ENCODE measurements around the gene RAB28. TPM values are rescaled to one million over a fixed set of nuclear protein-coding genes. Genes with fewer than 3 reads are reported as not detected.
"Not testable (repeated sequence)": the region's sequence is repeated elsewhere in the genome, so short reads cannot be mapped to it uniquely, and the experiment has no call there.

The RAB28 gene
- polyA plus RNA-seq, 4 donors, result 29.9 to 35.4 (median 32.5) TPM

DNA sequence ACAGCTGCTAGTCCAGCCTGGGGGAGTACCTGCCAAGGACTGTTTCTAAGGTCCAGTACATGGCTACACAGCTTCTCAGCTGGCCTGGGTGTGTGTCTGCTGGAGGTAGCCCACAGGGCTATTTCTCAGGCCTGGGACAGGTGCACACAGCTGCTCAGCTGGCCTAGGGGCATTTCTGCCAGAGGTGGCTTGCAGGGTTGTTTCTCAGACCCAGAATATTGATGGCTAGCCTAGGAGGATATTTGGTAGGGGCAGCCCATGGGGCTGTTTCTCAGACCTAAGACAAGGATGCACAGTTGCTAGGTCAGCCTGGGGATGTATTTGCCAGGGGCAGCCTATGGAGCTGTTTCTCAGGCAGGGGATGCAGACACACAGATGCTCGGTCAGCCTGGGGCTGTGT is 29.4 kb downstream of the RAB28 start:
- no peak for DNase-seq (ENCODE audit: low read depth in 4 of 4, low spot score in 2 of 4)

DNA sequence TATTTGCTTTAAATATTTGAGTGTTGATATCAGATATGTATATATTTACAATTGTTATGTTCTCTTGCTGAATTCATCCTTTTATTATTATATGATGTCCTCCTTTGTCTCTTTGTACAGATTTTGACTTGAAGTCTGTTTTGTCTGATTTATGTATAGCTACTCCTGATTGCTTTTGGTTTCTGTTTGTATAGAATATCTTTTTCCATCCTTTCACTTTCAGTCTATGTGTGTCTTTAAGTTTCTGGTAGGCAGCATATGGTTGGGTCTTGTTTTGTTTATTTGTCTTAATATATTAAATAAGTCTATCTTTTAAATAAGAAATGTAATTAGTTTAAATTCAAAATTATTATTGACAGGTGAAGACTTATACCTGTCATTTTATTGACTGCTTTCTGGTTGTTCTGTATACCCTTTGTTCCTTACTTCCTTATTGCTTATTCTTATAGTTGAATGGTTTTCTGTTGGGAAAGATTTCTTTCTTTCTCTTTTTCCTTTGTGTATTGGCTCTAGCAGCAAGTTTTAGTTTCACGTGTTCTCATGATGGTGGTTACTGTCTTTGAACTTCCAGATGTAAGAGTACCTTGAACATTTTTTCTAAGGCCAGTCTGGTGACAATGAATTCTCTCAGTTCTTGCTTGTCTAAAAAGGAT is 31.1 kb downstream of the RAB28 start:
- no peak for DNase-seq (ENCODE audit: low read depth in 4 of 4, low spot score in 2 of 4)

DNA sequence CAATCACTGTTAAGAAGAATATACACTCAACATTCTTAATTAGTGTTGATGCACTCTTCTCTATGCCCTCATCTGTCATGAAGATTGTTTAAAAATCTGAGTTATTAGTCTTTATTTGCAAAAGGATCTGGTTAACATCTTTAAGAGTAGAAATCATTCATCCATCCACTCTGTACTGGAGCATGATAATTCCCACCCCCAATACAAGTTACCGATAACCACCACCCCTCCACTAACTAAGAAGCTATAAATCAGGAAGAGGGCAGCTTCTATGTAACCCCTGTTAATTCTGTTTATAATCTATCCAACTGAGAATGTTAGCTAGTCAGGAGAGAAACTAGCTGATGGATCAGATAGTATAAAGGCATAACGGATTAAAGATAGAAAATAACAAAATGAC is 34.5 kb downstream of the RAB28 start:
- no peak for DNase-seq (ENCODE audit: low read depth in 4 of 4, low spot score in 2 of 4)

GRCh38 chr4:13445841-13446790 is 38.0 kb downstream of the RAB28 start:
- DNase-seq (ENCODE audit: low read depth in 4 of 4, low spot score in 2 of 4), result no peak

GRCh38 chr4:13441506-13441905 is 42.6 kb downstream of the RAB28 start:
- no peak for DNase-seq (ENCODE audit: low read depth in 4 of 4, low spot score in 2 of 4)

DNA sequence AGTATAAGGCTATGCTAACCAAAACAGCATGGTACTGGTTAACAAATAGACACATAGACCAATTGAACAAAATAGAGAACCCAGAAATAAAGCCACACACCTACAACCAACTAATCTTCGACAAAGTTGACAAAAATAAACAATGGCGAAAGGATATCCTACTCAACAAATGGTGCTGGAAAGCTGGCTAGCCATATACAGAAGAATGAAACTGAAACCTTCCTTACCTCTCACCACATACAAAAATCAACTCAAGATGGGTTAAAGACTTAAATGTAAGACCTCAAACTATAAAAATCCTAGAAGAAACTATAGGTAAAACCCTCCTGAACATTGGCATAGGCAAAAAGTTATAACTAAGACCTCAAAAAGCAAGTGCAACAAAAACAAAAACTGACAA is 47.2 kb downstream of the RAB28 start:
- DNase-seq (ENCODE audit: low read depth in 4 of 4, low spot score in 2 of 4), result no peak

GRCh38 chr4:13432453-13432852 is 51.7 kb downstream of the RAB28 start:
- no peak for DNase-seq (ENCODE audit: low read depth in 4 of 4, low spot score in 2 of 4)

DNA sequence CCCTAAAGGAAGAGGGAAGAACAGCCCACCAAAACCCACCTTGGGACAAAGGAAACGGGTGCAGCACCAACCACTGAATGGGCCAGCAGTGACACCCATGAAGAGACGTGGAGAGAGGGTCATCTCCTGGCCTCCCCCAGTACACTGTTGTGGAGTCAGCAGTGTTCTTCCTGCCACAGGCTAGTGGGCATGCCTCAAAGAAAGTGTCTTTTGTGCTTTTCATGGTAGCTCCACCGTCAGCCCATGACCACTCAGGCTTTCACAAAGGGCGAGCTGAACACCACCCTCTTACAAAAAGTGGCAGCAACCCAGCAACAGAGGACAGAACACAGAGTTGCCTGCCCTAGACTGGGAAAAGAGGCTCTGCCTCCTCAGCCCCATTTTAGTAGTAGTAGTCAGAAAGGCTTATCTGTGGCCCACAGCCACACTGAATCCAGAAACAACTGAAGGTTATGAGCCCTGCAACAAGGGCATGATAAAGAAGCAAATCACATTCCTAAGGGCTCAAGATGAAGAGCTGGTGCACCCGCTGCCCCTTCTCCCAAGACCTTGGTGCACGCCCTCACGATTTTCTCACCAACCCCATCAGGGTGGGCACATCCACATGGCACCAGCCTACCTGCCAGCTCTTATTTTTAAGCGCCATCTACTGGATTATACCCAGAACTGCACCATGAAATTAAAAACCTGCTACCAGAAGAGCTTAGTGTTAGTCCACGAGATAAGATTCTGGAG is 53.1 kb downstream of the RAB28 start:
- no peak for DNase-seq (ENCODE audit: low read depth in 4 of 4, low spot score in 2 of 4)

DNA sequence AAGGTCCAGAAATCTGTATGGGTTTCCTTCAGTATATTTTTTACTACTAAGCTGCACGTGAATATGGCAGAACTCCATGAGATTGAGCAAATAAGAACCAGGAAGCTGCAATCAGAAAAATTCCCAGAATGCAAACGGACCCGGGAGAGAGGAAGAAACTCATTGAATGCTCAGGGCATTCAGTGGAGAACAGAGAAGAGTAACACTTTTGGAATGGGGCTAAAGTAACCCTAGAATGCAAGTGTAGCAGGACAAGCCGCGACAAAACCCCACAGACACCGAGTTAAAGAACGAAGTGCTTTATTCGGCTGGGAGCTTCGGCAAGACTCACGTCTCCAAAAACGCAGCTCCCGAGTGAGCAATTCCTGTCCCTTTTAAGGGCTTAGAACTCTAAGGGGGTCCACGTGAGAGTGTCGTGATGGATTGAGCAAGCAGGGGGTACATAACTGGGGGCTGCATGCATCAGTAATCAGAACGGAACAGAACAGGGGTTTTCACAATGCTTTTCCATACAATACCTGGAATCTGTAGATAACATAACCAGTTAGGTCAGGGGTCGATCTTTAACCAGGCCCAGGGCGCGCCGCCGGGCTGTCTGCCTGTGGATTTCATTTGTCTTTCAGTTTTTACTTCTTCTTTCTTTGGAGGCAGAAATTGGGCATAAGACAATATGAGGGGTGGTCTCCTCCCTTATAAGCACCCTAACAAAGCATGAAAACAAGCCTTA is 56.4 kb downstream of the RAB28 start:
- no peak for DNase-seq (ENCODE audit: low read depth in 4 of 4, low spot score in 2 of 4)

GRCh38 chr4:13415068-13415785 is 68.9 kb downstream of the RAB28 start:
- DNase-seq (ENCODE audit: low read depth in 4 of 4, low spot score in 2 of 4), result no peak

GRCh38 chr4:13413729-13414437 is 70.3 kb downstream of the RAB28 start:
- DNase-seq (ENCODE audit: low read depth in 4 of 4, low spot score in 2 of 4), result no peak

- DNase-seq (ENCODE audit: low read depth in 4 of 4, low spot score in 2 of 4), result no peak
Observed at GRCh38 chr4:13411942-13412341, 72.2 kb downstream of the RAB28 start.

DNA sequence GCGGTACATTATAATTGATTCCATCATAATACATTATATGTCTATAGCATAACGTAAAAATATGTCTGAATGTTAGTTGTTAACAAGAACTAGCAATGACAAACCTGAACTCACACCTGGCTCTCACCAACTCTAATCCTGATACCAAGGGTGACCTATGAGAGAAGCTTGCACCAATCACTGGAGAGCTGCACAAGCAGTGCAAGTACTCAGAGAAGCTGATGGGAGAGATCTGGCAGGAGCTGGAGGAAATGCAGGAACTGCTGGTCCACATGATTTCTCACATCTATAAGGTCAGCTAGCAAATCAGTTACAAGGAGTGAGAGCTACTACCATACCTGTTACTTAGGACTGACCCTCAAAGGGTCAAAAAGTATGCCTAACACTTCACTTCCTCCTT is 74.8 kb downstream of the RAB28 start:
- DNase-seq (ENCODE audit: low read depth in 4 of 4, low spot score in 2 of 4), result no peak

GRCh38 chr4:13406156-13406555 is 78.0 kb downstream of the RAB28 start:
- not testable (repeated sequence) for DNase-seq (ENCODE audit: low read depth in 4 of 4, low spot score in 2 of 4)

DNA sequence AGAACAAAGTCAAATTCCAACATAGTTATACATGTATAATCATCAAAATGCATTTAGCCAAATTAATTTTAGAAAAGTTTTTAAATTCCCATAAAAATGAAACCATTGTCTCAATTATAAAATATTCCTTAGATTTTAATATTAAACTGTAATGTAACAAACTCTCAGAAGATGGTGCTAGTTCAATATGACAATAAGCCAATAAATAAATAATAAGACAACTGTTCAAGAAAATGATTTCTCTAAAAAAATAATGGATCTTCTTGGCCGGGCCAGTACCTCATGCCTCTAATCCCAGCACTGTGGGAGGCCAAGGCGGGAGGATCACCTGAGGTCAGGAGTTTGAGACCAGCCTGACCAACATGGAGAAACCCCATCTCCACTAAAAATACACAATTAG is 80.3 kb downstream of the RAB28 start:
- no peak for DNase-seq (ENCODE audit: low read depth in 4 of 4, low spot score in 2 of 4)

DNA sequence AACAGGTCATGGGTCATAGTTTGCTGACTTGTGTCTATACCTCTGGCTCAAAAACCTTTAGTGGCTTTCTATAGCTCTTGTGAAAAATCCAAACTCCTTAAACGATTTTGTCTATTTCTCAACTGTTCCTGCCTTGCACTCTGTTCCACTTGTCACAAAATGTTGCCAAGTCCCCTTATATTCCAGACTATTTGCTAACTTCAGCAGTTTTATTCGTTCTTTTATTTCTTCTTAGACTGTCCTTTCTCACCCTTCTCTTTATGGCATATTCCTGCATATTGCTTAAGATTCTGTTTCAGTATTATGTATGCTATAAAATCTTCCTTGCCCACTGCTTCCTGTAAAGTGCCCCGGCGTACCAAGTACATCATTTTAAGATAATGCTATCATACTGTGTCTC is 80.8 kb downstream of the RAB28 start:
- no peak for DNase-seq (ENCODE audit: low read depth in 4 of 4, low spot score in 2 of 4)

- no peak for DNase-seq (ENCODE audit: low read depth in 4 of 4, low spot score in 2 of 4)
Observed at GRCh38 chr4:13399257-13399656, 84.9 kb downstream of the RAB28 start.

DNA sequence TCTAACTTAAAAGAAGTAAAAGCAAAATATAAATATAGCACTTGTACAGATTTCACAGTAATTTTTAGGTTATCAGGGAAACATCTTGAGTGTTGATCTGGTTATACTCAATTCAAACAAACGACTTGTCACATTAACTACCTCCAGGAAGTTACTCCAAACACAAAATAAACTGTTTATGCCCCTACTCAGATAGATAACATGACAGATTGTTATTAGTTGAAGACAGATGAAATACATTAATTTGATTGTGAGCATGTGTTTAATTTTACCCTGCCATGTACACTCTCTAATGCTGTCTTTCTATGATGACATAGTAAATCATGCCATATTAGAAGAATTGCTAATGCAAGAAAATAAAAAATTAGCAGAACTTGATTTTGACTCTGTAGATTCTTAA is 88.0 kb downstream of the RAB28 start:
- DNase-seq (ENCODE audit: low read depth in 4 of 4, low spot score in 2 of 4), result no peak

GRCh38 chr4:13389901-13390300 is 94.2 kb downstream of the RAB28 start:
- DNase-seq (ENCODE audit: low read depth in 4 of 4, low spot score in 2 of 4), result not testable (repeated sequence)

All from left renal cortex interstitium (tissue), 4 donors.